ENCODE measurements around the gene IFT52.

- TF ChIP-seq CTCF (IDR thresholded peaks at IDR 0.05) (no peak), POLR2A (IDR thresholded peaks at IDR 0.05) (no peak), EP300 (IDR thresholded peaks at IDR 0.05) (no peak)
Measured at GRCh38 chr20:43542161-43542560, 48.6 kb upstream of the IFT52 start.

All from tibial nerve (tissue), 4 donors.